GM12878 (cell line): Measurements from ENCODE around the gene SMAD4. TPM values are rescaled to one million over a fixed set of nuclear protein-coding genes. Genes with fewer than 3 reads are reported as not detected.

ENCODE experiments used
- ATAC-seq: fragments of 200-7000 bp; cut with Tn5 transposase; 3 replicates; pipeline ENCODE4 v1.9.1; 2020; ENCODE audit warnings: mild to moderate bottlenecking, moderate library complexity
- BruUV-seq: library from RNA; stranded (reverse); fragments of 400-500 nt; replicated peaks from 2 replicates; lab custom pipeline; 2021; lab: Mats Ljungman, UMichigan
- CTCF ChIA-PET: fragments of 300-600 bp; sonication (Branson Sonifier 250); formaldehyde crosslinking; extraction: SDS; loops from one replicate; lab custom pipeline; 2021; ENCODE audit warnings: inconsistent platforms; lab: Yijun Ruan, JAX
- POLR2A ChIA-PET: fragments of 350-600 bp; formaldehyde crosslinking; extraction: SDS; loops from one replicate; lab custom pipeline; 2021; ENCODE audit warnings: inconsistent platforms; lab: Charles Lee
- RAD21 ChIA-PET: fragments of 300-600 bp; sonication (Branson Sonifier 250); formaldehyde crosslinking; loops from one replicate; lab custom pipeline; 2023; ENCODE audit warnings: antibody characterized with exemption; ENCODE audit not compliant: unreplicated experiment; lab: Charles Lee
- SMC1A ChIA-PET: fragments of 300-600 bp; sonication (Branson Sonifier 250); formaldehyde crosslinking; loops from one replicate; lab custom pipeline; 2023; ENCODE audit not compliant: unreplicated experiment, uncharacterized antibody; lab: Charles Lee
- DNase-seq: peaks from one replicate; pipeline ENCODE4 v3.0.0-alpha.2; 2011; ENCODE audit warnings: low read depth, low spot score
- FAIRE-seq: peaks from 3 replicates; lab custom pipeline; 2011; peaks lifted over from hg19 to GRCh38; lab: Jason Lieb, UNC
- H2AFZ ChIP-seq: 2 replicates; pipeline ENCODE4 v1.6.0; 2011; ENCODE audit warnings: low read depth, low read length, control low read depth; ENCODE audit not compliant: control insufficient read depth
- H3K27ac ChIP-seq: 2 replicates; pipeline ENCODE4 v1.5.1; 2011; ENCODE audit warnings: control low read depth; ENCODE audit not compliant: control insufficient read depth, insufficient read depth
- H3K27me3 ChIP-seq, 2 experiments: replicated peaks in 1 of 2; 2 replicates each; pipeline versions ENCODE4 v1.6.0 to v1.6.1; 2011; ENCODE audit warnings: low read length in 1 of 2; ENCODE audit not compliant: control insufficient read depth in 2 of 2, insufficient read depth in 2 of 2
- H3K36me3 ChIP-seq, 2 experiments: 2 replicates each; pipeline ENCODE4 v1.5.1; 2011; ENCODE audit warnings: low read length in 1 of 2; ENCODE audit not compliant: control insufficient read depth in 2 of 2, insufficient read depth in 2 of 2
- H3K4me1 ChIP-seq: 2 replicates; pipeline ENCODE4 v1.6.1; 2011; ENCODE audit warnings: mild to moderate bottlenecking, low read length, moderate library complexity, mixed read lengths; ENCODE audit not compliant: control insufficient read depth, insufficient read depth
- H3K4me2 ChIP-seq: 2 replicates; pipeline ENCODE4 v1.6.0; 2011; ENCODE audit warnings: control low read depth; ENCODE audit not compliant: control insufficient read depth, insufficient read depth
- H3K4me3 ChIP-seq: fragments of 200-600 bp; sonication (generic); 2 replicates; pipeline ENCODE4 v1.5.1; 2016
- H3K79me2 ChIP-seq: 2 replicates; pipeline ENCODE4 v1.6.0; 2011; ENCODE audit warnings: low read length; ENCODE audit not compliant: control insufficient read depth, insufficient read depth
- H3K9ac ChIP-seq: 2 replicates; pipeline ENCODE4 v1.8.0; 2011; ENCODE audit warnings: low read length, control low read depth, mixed read lengths; ENCODE audit not compliant: control insufficient read depth, insufficient read depth
- H3K9me3 ChIP-seq: replicated peaks from 3 replicates; pipeline ENCODE4 v1.5.1; 2011; ENCODE audit warnings: mild to moderate bottlenecking, low read length; ENCODE audit not compliant: control insufficient read depth, insufficient read depth
- H4K20me1 ChIP-seq: 2 replicates; pipeline ENCODE4 v1.6.0; 2011; ENCODE audit not compliant: control insufficient read depth, insufficient read depth
- BHLHE40 ChIP-seq, 2 experiments: fragments of 450-650 bp in 1 of 2; IDR thresholded peaks; 2 replicates each; pipeline ENCODE4 v1.6.1; 2011 to 2017; ENCODE audit warnings: low read depth in 2 of 2, borderline replicate concordance in 1 of 2, improper control_type of control experiment in 1 of 2, low read length in 1 of 2, mild to moderate bottlenecking in 1 of 2
- EGR1 ChIP-seq, 2 experiments: IDR thresholded peaks; 1 replicate in 1 of 2; 2 replicates in 1 of 2; pipeline ENCODE4 v1.6.1; 2011 to 2012; ENCODE audit warnings: low read depth in 2 of 2, low read length in 2 of 2, borderline replicate concordance in 1 of 2, mild to moderate bottlenecking in 1 of 2, moderate library complexity in 1 of 2
- FOS ChIP-seq: IDR thresholded peaks from 3 replicates; pipeline ENCODE4 v1.6.1; 2011; ENCODE audit warnings: borderline replicate concordance; ENCODE audit not compliant: insufficient read length; ENCODE audit errors: extremely low read depth
- JUND ChIP-seq: IDR thresholded peaks from 2 replicates; pipeline ENCODE4 v1.6.1; 2012; ENCODE audit warnings: low read depth, mild to moderate bottlenecking, low read length, improper control_type of control experiment, moderate library complexity
- NRF1 ChIP-seq: conservative IDR thresholded peaks from 2 replicates; pipeline ENCODE4 v1.6.1; 2011; ENCODE audit warnings: mild to moderate bottlenecking, low read depth, low read length, improper control_type of control experiment
- RAD21 ChIP-seq: IDR thresholded peaks from 2 replicates; pipeline ENCODE4 v1.6.1; 2011; ENCODE audit warnings: mild to moderate bottlenecking, low read depth, low read length, moderate library complexity; ENCODE audit not compliant: insufficient read depth
- SIX5 ChIP-seq: IDR thresholded peaks from 2 replicates; pipeline ENCODE4 v1.6.1; 2011; ENCODE audit warnings: mild to moderate bottlenecking, low read depth, low read length, moderate library complexity; ENCODE audit not compliant: severe bottlenecking
- SPI1 ChIP-seq: IDR thresholded peaks from 2 replicates; pipeline ENCODE4 v1.6.1; 2011; ENCODE audit warnings: low read depth, mild to moderate bottlenecking, low read length, moderate library complexity, borderline replicate concordance; ENCODE audit not compliant: insufficient read depth
- ZNF207 ChIP-seq: fragments of 450-650 bp; IDR thresholded peaks from 2 replicates; pipeline ENCODE4 v1.6.1; 2014; ENCODE audit warnings: antibody characterized with exemption, mild to moderate bottlenecking, borderline replicate concordance
- ZNF217 ChIP-seq: fragments of 450-650 bp; IDR thresholded peaks from 2 replicates; pipeline ENCODE4 v1.6.1; 2017; ENCODE audit warnings: antibody characterized with exemption, mild to moderate bottlenecking
- WGBS: methylation state at CpG from one replicate; pipeline ENCODE4 v1.1.6; 2016; ENCODE audit warnings: low lambda C conversion rate; ENCODE audit not compliant: insufficient replicate concordance, insufficient coverage; ENCODE audit errors: missing lambda C conversion rate; 5-methylcytosine and 5-hydroxymethylcytosine counted together
- in situ Hi-C: fragments of 300-500 bp; cut with MboI; formaldehyde crosslinking; loops from 9 replicates; pipeline ENCODE4 v1.14.3; 2018; ENCODE audit warnings: mixed read lengths
- intact Hi-C: fragments of 100-400 bp; cut with micrococcal nuclease; formaldehyde crosslinking; loops from one replicate; pipeline ENCODE4 v1.14.2; 2022; ENCODE audit not compliant: unreplicated experiment
- polyA plus RNA-seq, 11 experiments: library from polyadenylated mRNA; depleted of rRNA in 4 of 11; unstranded in 6 of 11; stranded (reverse) in 5 of 11; fragments of >200 nt; fragmentation: Nextera tagmentation in 4 of 11; fragmentation: Illumina TruSeq in 1 of 11; extraction: Ambion mirVana in 4 of 11; extraction: Trizol in 1 of 11; gene quantifications; 1 replicate in 1 of 11; 2 replicates in 10 of 11; pipeline versions ENCODE4 v1.2.1 to v1.2.3, GENCODE V29; 2011 to 2016; ENCODE audit warnings: inconsistent platforms in 2 of 11, missing spikeins in 2 of 11, low read depth in 1 of 11
- total RNA-seq, 4 experiments: library from RNA; depleted of rRNA in 3 of 4; stranded (reverse); fragments of >200 nt in 3 of 4; fragmentation: Illumina TruSeq in 1 of 4; extraction: Trizol in 1 of 4; gene quantifications; 2 replicates each; pipeline versions ENCODE4 v1.2.1 to v1.2.3, GENCODE V29; 2013 to 2021
- TF ChIP-seq, protein P1 (sequence below): fragments of 450-650 bp; IDR thresholded peaks from 2 replicates; pipeline ENCODE4 v1.6.1; 2017; ENCODE audit warnings: mild to moderate bottlenecking, moderate library complexity
- TF ChIP-seq, protein P2 (sequence below), 3 experiments: IDR thresholded peaks in 2 of 3; conservative IDR thresholded peaks in 1 of 3; 2 replicates each; pipeline ENCODE4 v1.5.1; 2011; ENCODE audit warnings: low read depth in 3 of 3, low read length in 3 of 3, mild to moderate bottlenecking in 3 of 3, control low read depth in 2 of 3, moderate library complexity in 2 of 3, inconsistent platforms in 1 of 3, mixed read lengths in 1 of 3; ENCODE audit not compliant: control insufficient read depth in 2 of 3, insufficient read depth in 1 of 3; ENCODE audit errors: extremely low read depth in 1 of 3

SMAD4 gene
- total and polyA plus RNA-seq, 10 of the 15 experiments (the other 5 are each of a cell fraction or from before 2014, with no cell fraction given): 9.6 to 99.9 (median 37.5) TPM

DNA sequence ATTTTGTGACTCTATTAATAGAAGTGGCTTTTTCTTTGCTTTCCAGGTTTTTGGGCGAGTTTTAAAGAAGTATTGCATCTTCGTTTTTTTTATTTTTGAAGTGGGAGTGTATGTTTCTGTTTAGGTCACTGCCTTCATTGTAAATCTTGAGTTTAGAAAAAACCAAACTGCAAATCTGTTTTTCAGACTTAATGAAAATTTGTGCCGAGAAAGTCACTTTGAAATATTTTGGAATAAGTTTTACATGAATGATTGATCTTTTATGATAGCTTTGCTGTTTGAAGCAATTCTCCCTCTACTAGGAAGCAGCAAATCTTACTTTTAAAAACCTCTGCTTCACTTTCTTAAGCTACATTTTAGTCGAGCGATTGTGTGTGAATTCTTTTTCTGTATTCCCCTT, 2.2 kb downstream of the SMAD4 start (continued):
- TF ChIP-seq, protein P1, sequence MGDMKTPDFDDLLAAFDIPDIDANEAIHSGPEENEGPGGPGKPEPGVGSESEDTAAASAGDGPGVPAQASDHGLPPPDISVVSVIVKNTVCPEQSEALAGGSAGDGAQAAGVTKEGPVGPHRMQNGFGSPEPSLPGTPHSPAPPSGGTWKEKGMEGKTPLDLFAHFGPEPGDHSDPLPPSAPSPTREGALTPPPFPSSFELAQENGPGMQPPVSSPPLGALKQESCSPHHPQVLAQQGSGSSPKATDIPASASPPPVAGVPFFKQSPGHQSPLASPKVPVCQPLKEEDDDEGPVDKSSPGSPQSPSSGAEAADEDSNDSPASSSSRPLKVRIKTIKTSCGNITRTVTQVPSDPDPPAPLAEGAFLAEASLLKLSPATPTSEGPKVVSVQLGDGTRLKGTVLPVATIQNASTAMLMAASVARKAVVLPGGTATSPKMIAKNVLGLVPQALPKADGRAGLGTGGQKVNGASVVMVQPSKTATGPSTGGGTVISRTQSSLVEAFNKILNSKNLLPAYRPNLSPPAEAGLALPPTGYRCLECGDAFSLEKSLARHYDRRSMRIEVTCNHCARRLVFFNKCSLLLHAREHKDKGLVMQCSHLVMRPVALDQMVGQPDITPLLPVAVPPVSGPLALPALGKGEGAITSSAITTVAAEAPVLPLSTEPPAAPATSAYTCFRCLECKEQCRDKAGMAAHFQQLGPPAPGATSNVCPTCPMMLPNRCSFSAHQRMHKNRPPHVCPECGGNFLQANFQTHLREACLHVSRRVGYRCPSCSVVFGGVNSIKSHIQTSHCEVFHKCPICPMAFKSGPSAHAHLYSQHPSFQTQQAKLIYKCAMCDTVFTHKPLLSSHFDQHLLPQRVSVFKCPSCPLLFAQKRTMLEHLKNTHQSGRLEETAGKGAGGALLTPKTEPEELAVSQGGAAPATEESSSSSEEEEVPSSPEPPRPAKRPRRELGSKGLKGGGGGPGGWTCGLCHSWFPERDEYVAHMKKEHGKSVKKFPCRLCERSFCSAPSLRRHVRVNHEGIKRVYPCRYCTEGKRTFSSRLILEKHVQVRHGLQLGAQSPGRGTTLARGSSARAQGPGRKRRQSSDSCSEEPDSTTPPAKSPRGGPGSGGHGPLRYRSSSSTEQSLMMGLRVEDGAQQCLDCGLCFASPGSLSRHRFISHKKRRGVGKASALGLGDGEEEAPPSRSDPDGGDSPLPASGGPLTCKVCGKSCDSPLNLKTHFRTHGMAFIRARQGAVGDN: no peak
- no peak for TF ChIP-seq SPI1
- no peak for TF ChIP-seq JUND
- no peak for TF ChIP-seq EGR1 (IDR thresholded peaks at IDR 0.05; ENCODE audit: borderline replicate concordance in 1 of 2, low read depth in 2 of 2, low read length in 2 of 2)
- no peak for TF ChIP-seq NRF1

- Histone ChIP-seq H3K27me3 (no peaks in the 10 kb centered on the region), H3K4me2 (0 out of 2 replicates have a peak overlapping the region, but pooled peaks have one; percentile 32), H3K79me2 (peaks cover 92% of the 10 kb centered on the region), H3K36me3 (no peaks in the 10 kb centered on the region), H4K20me1 (peaks cover 4% of the 10 kb centered on the region; the same call in 1 of the 2 replicates), H3K4me1 (peaks cover 4% of the 10 kb centered on the region), H3K9ac (no peak overlapping the region), H3K9me3 (no peaks in the 10 kb centered on the region; the same call in 2 of the 3 replicates), H3K27ac (no peak overlapping the region; the same call in 1 of the 2 replicates), H3K4me3 (no peak overlapping the region), H2AFZ (no peak overlapping the region)
- in situ Hi-C loops (loop anchor here (25.0 kb wide), 1 partner anchor 1550 kb away; the partner anchor contains the start of genes C18orf32 and RPL17), intact Hi-C loops (no loop called here)
- WGBS: 54% methylated on average over 2 of the region's 2 CpGs
- DNase-seq (no peak), FAIRE-seq (no peak), ATAC-seq (peak; percentile 41)
- ChIA-PET CTCF (interaction anchor here (6.8 kb wide), 1 partner anchor 14 kb away, joined by 43 read pairs; no protein-coding TSS in a partner anchor), SMC1A (interaction anchor here (0.9 to 1.5 kb wide), 2 partner anchors 11 to 20 kb away, joined by 3 to 6 read pairs; no protein-coding TSS in a partner anchor), RAD21 (interaction anchor here (0.9 to 1.4 kb wide), 3 partner anchors 15 to 212 kb away, joined by 3 to 4 read pairs (median 3); no protein-coding TSS in a partner anchor), POLR2A (interaction anchor here (1.0 to 1.1 kb wide), 2 partner anchors 17 to 154 kb away, joined by 3 to 4 read pairs; no protein-coding TSS in a partner anchor)
- no TSS peak for BruUV-seq
- TF ChIP-seq SIX5 (no peak), FOS (no peak), RAD21 (no peak), ZNF217 (no peak), BHLHE40 (IDR thresholded peaks at IDR 0.05; ENCODE audit: borderline replicate concordance in 1 of 2, low read depth in 2 of 2, low read length in 1 of 2) (no peak), ZNF207 (no peak)
- TF ChIP-seq, protein P2, sequence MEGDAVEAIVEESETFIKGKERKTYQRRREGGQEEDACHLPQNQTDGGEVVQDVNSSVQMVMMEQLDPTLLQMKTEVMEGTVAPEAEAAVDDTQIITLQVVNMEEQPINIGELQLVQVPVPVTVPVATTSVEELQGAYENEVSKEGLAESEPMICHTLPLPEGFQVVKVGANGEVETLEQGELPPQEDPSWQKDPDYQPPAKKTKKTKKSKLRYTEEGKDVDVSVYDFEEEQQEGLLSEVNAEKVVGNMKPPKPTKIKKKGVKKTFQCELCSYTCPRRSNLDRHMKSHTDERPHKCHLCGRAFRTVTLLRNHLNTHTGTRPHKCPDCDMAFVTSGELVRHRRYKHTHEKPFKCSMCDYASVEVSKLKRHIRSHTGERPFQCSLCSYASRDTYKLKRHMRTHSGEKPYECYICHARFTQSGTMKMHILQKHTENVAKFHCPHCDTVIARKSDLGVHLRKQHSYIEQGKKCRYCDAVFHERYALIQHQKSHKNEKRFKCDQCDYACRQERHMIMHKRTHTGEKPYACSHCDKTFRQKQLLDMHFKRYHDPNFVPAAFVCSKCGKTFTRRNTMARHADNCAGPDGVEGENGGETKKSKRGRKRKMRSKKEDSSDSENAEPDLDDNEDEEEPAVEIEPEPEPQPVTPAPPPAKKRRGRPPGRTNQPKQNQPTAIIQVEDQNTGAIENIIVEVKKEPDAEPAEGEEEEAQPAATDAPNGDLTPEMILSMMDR (IDR thresholded peaks at IDR 0.05 in 2 of 3, conservative IDR thresholded peaks at IDR 0.05 in 1 of 3; ENCODE audit: control insufficient read depth in 2 of 3, extremely low read depth in 1 of 3, insufficient read depth in 1 of 3, low read depth in 3 of 3, low read length in 3 of 3): no peak
These were observed 7.2 kb downstream of the SMAD4 start for GRCh38 chr18:51037230-51037629.
